CD4-positive, alpha-beta T cell treated with Interferon gamma for 1 hour (primary cell): ENCODE results near the gene TMEM26.

Source experiments
- DNase-seq: peaks from one replicate; pipeline ENCODE4 v3.0.0-alpha.2; 2020

Gene TMEM26

DNA sequence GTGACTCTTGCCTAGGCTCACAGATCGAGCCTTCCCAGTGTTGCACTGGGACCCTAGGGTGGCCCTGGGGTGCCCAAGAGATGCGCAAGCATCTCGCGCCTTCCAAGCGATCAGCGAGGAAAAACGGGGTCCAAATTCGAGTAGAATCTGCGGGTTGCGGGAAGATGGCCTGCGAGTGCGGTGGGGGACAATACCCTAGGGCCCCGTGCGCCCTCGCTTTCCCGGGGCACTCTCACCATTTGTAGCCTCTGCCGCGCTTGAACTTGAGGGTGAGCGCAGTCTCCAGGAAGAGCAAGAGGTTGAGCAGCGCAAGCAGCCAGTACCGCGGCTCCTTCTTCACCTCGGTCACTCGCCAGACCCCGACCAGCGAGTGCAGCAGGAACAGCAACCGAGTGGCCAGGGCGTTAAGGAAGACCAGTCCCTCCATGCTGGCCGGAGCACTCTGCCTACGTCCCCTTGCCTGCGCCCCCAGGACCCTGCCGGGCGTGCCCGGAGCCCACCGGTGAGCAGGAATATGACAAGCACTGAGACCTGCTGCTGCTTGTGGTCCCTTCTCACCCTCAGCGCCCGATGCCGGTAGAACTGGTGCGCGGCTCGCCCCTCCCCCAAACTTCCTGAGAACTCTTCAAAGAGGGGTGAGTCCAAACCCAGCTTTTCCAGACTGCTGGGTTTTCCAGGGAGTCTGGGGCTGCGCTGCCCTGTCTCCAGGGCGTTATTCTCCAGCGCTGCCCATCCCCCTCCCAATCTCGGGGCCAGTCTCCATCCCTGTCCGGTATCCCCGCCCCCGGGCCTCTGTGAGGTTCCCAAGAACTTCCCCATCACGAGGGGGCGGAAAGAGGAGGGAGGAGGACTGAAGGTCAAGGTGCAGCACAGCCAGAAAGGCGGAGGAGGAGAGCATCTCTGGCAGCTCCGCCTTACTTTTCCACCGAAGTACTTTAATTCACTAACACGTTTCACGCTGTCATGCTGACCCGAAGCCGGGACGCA, at the start of gene TMEM26:
TMEM26 (minus strand) TSS at position 727 of the 987 bp plus-strand sequence; CDS start at position 427, 300 bp downstream.
- DNase-seq = no peak

DNA sequence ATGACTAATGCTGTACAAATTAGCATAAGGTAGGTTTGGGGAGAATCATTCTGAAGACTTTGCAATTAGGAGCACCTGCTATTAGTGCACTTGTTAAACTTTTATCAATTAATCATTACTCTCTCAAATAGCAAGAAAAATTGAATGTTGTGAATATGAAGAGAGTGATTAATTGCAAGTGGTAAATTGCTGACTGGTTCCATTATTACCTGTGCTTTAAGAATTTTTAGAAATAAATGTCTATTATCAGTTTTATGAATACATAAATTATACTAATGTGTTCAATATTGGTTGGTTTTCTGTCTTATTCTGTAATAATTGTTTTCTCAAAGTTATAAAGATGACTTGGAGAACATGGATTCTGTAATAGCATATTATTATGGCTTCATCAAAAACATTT, 47.3 kb upstream of the TMEM26 start:
- DNase-seq = no peak

DNA sequence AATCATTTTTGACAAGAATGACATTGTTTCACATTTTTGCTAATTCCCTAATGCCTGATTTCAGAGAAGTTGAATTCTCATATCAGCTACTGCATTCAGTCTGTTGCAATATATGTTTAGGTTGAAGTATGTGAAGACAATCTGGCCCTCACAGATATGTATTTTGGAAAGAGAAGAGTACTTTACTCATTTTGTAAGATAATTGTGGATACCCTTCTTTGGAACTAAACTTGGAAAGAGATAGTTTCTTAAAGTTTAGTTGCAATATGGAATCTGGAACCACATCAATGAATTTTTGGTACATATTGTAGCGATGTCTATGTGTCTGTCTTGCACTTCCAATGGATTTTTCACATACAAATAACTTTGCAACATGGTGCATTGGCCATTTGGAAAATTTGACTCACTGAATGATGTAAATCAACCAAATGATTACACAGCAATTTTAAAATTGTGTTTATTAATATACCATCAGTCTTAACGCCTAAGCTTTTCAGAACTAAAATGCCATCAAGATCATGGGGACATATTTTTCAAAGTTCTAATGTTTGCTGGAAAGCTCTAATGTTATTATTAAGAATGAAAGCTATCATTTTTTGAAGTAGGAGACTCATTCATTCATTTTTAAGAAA, 39.3 kb upstream of the TMEM26 start:
- no peak for DNase-seq

DNA sequence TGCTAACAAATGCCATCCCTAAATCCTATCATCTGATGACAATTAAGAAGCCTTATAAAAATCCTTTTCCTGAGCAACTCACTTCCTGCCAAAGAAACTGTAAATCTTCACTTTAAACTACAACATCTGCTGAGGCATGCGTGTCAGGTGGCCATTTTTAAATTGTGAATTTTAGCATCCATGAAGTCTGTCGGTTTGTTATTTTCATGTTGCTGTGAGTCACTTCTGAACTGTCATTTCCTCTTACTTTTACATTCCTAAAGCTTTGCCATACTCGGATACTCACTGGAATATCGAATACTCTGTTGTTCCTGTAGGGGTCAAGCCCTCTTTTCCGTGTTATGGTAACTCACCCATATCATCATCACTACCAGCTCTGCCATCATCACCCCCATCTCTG, 34.3 kb upstream of the TMEM26 start:
- DNase-seq = no peak

DNA sequence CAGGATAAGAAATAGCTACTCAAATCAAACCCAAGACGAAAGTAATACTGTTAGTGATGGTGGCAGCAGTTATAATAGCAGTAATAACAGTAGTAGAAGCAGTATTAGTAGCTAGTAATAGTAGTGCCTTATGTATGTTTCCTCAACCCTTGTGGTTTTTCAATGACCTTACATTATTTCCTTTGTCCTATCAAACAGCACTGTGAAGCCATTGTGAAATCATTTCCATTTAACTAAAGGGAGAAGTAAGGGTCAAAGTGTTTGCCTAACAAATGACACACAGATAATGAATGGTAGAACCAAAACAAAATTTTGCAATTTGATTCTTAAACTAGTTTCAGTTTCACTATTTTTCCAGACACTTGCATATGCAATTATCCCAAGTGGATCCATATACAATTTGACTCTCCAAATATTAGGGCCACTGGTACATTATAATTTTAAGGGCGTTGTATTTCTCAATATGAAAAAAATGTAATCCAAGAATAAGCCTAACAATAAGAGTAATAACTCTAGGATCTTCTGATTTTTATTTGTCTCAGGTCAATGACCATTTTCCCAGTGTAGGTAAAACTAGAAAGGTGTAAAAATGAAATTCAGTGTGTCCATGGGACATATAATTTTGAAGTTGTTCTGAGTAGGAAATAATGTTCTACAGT, 33.7 kb upstream of the TMEM26 start:
- no peak for DNase-seq

DNA sequence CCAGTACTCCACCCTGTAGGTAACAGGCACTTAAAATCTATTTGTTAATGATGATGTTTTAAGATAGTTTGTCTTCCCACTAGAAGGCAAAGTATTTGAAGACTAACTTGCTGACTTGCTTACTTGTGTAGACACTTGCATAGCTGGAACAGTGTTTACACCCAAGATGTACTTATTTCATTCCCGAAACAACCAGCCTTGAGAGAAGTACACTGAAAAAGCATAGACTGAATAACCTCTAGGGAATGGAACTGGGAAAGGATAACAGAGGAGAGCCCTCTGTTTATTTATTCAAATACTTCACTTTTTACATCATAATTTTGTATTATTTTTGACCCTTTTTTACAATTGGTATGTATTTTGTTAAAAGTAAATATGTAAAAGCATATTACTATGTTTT, 33.1 kb upstream of the TMEM26 start:
- DNase-seq = no peak

DNA sequence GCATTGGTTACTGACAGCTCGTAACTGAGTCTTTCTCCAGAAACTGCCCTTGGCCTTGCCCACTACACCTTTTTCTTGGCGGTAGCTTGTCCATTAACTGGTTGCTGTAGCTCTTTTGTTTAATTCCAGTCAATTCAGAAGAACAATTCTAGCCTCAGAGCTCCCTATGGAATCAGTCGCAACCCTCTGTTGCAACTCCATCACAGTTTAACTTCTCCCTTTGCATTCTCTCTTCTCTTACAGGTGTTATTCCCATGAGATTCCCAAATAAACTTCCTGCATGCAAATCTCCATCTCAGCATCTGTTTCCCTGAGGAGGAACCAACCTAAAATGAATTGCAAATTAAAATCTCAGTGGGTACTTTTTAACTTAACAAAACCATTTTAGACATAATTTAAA, 28.4 kb upstream of the TMEM26 start:
- no peak for DNase-seq

DNA sequence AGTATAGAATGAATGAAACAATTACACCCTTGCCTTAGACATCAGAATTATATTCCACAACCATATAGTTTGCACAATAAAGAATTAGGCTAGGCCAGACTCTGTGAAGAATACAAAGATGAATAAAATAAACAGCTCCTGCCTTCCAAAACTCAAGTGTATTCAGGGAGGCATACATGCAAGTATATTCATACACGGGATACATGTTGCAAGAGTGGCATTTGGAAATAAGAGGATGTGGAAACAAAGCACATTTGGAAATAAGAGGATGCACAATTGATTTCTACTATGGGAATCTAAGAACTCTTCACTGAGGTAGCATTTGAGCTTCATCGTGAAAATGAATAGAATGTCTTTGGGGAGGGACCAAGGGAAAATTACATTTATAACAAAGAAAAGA, 27.0 kb upstream of the TMEM26 start:
- no peak for DNase-seq

DNA sequence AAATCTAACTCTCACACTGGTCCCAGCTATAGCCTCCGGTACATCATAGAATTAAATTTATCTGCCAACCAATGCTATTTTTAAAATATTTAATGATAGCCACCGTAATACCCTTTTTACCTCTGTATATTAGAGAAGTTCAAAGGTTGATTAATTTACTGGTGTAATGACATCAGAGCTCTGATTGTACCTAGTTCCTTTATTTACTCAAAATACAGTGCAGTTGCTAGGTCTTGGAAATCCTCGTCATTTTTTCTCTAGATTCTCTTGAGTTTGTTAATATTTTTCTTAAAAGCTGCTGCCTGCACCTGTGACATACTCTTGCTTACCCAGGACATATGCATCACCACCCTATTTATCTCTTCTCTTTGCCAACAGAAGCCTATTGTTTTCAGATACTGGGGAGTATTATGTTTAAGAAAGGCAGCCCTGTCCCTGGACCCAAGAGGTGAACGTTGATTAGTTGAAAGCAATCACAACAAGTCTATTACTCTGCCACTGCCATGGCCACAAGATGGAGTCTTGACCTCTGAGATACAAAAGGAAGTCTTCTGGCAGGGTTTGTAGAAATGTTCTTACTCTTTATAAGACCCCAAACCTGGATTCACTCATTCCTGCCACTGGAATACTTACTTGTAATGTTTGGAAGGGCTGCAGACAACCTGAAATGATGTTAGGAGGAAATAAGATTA, 25.6 kb upstream of the TMEM26 start:
- no peak for DNase-seq

DNA sequence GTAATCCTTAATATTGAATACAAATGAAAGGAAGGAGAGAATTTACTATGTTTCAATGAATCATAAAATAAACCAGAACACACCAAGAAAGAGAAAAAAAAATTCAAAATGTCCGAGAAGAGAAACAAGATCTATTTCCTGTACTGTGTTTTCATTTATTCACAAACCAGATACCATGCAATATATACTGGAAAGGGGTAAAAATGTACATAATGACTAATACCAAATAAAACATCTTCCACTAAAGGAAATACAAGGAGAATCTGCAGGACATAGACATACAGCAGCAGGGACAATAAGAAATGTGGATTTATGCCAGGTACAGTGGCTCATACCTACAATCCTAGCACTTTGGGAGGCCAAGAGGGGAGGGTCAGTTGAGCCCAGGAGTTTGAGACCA, 24.3 kb upstream of the TMEM26 start:
- no peak for DNase-seq

DNA sequence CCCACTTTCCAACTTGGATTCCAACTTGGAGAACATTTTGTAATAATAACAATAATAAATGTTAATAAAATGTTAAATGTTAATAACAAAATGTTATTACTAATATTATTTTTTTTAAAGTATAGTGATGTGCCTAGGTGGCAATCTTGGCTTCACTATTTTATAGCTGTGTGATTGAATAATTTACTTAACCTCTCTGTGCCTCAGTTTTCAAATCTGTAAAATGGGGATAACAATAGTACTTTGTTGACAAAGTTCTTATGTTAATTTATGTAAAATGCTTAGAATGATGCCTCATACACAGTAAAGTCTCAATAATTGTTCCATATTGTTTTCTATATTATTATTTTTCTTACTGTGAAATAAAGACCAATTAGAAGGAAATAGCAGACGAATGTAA, 23.3 kb upstream of the TMEM26 start:
- DNase-seq = no peak

DNA sequence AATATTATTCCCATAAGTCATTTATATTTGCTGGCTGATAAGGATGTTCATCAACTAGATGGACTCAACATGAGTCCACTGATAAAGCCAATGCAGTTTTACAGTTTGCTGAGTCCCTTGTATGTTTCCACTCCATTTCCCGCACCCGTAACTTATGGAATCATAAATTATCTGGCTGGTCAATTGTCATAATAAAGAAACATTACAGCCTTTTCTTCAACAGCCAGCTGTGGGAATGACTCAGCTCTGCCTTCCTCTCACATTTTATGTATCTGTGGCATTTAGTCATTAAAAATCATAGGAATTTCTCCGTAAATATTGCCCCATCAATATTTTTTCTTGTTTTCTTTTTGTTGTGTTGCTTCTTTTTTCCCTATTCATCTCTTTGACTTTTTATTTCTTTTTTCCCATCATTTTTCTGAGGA, 22.3 kb upstream of the TMEM26 start:
- DNase-seq = no peak

DNA sequence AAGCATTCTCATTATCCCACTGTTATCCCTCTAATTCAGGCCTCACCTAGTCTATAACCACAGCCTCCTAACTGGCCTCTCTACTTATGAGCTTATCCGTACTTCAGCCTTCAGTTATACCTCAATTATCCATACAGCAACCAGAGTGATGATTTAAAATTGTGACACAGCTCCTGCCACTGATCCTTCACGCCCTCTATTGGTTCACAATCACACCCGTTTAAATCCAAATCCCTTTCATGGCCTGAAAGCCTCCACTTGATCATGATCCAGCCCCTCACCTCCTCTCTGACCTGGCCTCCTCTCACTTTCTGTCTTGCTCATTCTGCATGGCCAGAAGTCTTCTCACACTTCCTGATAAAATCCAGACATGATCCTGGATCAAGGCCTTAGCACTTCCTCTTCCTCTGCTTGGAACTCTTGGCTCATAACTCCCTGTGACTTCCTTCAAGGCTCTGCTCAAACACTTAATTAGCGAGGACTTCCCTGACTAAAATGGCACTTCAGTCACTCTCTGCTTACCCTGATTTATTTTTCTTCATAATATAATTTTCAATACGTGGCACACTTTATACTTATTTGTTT, 19.0 kb upstream of the TMEM26 start:
- DNase-seq = no peak

DNA sequence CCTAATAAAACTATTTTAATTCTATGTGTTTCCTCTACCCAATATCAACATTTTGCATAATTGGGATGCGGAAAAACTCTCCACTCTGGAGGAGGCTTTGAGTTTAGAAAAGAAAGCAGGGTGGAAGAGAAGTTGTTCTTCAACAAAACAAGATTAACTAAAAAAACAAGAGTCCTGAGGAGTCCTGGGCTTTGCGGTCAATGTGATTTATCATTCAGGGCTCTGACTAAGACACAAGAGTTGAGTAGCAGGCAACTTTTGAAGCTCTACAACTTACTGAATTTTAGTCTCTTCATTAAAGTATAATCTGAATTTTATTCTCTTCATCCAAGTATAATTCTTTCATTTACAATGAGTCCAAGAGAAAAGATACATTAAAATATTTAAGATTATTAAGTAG, 18.3 kb upstream of the TMEM26 start:
- DNase-seq = no peak

DNA sequence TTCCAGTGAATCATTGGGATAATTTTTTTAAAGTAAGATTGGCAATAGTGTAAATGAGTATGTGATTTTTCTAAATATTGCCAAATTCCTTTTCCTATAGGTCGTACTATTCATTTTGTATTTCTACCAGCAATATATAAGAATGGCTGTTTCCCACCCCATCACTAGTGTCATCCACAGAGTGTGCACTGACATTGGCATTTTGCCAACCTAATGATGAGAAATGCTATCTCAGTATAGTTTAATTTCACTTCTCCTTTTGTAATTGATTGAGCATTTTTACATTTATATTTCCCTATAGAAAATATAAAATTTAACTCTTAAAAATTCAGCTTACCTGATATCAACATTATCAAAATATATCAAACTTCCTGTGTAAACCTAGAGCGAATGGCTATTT, 17.6 kb upstream of the TMEM26 start:
- no peak for DNase-seq

DNA sequence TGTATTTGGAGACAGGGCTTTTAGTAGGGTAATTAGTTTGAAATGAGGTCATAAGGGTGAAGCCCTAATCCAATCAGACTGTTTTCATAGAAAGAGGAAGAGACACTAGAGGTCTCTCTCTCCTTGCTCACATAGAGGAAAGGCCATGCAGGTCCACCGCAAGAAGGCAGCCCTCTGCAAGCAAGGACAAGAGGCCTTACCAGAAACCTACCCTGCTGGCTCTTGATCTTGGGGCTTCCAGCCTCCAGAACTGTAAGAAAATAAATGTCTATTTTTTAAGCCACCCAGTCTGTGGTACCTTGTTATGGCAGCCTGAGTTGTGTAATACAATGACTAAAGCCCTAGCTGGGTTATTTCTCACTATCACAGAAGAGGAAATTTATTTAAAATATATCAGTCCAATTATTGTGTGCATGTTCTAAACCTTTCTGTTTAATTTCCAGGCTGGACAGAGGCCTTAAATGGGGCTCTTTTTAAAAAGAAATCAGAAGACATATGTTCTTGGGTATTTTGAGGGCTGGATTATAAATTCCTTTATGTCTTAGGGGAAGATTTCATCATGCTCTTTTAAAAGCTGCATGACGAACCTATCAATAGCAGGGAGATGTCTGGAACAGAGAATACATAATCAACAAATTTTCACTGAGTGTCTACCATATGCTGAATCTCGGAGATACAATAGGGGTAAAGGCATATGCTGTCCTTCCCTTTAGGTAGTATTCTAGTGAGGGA, 12.9 kb upstream of the TMEM26 start:
- no peak for DNase-seq

DNA sequence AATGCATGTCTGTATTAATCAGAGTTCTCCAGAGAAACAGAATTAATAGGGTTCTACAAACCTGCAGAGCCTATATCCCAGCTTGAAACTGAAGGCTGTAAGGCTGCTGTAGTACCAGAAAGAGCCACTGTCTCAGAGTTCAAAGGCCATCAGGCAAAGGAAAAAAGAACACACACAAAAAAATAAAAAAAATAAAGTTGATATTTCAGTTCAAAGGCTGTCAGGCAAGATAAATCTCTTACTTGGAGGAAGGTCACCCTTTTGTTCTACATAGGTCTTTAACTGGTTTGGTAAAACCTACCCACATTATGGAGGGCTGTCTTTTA, 12.0 kb upstream of the TMEM26 start:
- DNase-seq = no peak

DNA sequence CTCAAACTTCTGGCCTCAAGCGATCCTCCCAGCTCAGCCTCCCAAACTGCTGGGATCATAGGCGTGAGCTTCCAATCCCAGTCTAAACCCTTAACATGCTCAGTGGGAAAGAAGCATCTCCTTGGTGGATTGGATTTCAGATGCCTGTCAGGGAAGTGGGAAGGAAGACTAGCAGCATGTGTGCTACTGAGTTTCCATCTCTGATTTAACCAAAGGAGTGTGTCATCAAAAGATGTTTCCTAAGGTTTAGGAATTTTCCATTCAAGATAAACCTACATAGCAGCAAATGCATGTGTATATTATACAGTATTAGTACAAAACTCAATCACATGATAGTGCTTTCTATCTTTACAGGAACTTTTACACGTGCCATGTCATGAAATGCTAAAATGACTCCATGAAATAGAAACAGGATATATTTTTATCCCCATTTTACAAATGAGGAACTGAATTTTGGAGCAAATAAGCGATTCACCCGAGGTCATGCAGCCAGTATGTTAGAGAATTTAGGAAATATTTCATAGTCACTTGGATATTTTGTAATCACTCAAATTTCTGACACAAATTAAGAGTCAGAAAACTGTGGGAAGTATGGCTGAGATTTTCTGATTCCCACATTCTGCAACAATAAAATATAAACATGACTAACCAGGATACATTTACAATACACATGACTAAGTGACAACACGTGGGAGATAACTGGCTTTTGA, 11.4 kb upstream of the TMEM26 start:
- no peak for DNase-seq

DNA sequence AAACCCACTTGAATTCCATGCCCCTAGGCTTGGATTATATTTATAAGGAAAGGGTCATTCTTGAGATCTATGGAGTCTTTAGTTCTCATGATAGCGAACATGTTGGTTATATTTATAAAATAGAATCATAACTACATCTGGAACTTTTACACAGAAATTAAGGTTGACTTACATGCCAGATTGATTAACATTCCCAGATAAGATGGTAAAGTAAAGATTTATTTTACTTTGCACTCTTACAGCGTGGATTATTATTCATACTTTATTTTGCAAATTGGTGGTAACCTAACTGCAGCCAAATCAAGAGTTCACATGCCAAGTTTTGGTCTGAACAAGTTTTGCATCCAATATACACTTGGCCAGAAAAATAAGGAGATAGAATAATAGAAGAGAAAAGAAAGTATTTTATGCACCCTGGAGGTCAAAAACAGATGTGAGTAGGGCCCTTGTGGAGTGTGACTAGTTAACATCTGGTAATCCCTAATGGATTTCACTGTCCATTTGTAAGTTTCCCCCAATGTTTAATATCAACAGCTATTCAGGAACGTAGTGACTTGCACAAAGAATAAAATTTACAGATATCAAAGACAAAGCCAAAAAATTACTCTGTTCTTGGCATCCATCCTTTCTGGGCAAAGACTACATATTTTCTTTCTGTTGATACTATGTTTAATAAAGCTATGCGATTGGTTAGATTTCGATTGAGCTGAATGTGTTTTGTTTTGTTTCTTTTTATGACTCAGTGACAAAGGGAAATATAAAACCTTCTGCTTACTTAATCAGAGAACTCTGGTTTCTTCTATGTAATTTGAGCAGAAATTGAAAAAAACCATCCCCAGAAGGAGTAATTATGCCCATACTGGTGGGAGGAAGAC, 10.1 kb upstream of the TMEM26 start:
- no peak for DNase-seq

DNA sequence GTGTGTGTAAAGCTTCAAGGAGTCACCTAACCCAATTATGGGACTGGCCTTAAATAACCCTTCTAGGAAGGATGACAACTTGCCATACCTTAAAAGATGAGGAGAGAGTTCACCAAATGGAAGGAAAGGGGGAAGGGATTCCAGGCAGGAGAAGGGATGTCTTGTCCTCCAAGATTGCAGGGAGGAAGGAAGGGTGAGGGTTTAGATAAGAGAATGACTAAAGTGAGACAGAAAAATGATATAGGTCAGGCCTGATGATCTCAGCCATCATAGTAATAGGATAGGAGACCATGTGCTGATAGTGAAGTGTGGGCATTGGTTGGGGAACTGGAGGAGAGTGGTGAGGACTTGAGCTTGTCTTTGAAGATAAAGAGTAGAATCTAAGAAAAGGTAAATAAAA, 7.7 kb upstream of the TMEM26 start:
- DNase-seq = no peak

DNA sequence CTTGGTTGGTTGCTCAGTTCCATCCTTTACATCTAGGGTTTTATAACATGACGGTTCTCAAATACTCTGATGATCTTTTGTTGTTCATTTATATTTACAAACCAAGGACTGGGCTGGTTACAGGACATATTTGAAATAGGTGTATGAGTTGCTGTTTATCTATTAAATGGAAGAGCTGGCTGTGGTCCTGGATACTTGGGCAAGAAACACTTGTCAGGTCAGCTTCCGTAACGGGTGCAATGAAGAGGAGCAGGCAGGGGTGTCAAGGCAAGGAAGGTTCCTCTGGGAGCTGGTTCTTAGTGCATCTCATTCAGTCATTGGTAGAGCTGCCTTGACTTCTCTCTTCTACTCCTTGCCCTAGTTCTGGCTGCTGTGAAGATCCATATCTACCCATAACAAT, 4.8 kb upstream of the TMEM26 start:
- no peak for DNase-seq
